NCI-H2227 (cell line): ENCODE results near the gene SLC9A4.
"Not testable (repeated sequence)": the region's sequence is repeated elsewhere in the genome, so short reads cannot be mapped to it uniquely, and the experiment has no call there.

Source experiments
- DNase-seq: peaks from one replicate; lab custom pipeline; 2025; ENCODE audit not compliant: unreplicated experiment; lab: John Stamatoyannopoulos, UW

The SLC9A4 gene

GRCh38 chr2:102544182-102544581, 71.2 kb downstream of the SLC9A4 start:
- DNase-seq: no peak

- no peak for DNase-seq
Measured at GRCh38 chr2:102547462-102547861, 74.4 kb downstream of the SLC9A4 start.

GRCh38 chr2:102549027-102549426, 76.0 kb downstream of the SLC9A4 start:
- DNase-seq: no peak

GRCh38 chr2:102550151-102550550, 77.1 kb downstream of the SLC9A4 start:
- no peak for DNase-seq

GRCh38 chr2:102551329-102552096, 78.5 kb downstream of the SLC9A4 start:
- no peak for DNase-seq

- DNase-seq: no peak
Measured at GRCh38 chr2:102553601-102554000, 80.6 kb downstream of the SLC9A4 start.

GRCh38 chr2:102558463-102558862, 85.4 kb downstream of the SLC9A4 start:
- no peak for DNase-seq

- not testable (repeated sequence) for DNase-seq
Measured at GRCh38 chr2:102562542-102562941, 89.5 kb downstream of the SLC9A4 start.

GRCh38 chr2:102575888-102576287, 102.9 kb downstream of the SLC9A4 start:
- no peak for DNase-seq

GRCh38 chr2:102578376-102578775, 105.3 kb downstream of the SLC9A4 start:
- DNase-seq: no peak

- no peak for DNase-seq
Measured at GRCh38 chr2:102581911-102582310, 108.9 kb downstream of the SLC9A4 start.

- no peak for DNase-seq
Measured at GRCh38 chr2:102582845-102583244, 109.8 kb downstream of the SLC9A4 start.
